ENCODE results near the gene ATP11A. TPM values are rescaled to one million over a fixed set of nuclear protein-coding genes. Genes with fewer than 3 reads are reported as not detected.

Gene ATP11A
- total and polyA plus RNA-seq, 8 donors = 9.3 to 51.0 (median 30.5) TPM

GRCh38 chr13:112868308-112868707 lies 178.5 kb downstream of the ATP11A start:
- Histone ChIP-seq H3K9me3 (no peaks in the 10 kb centered on the region), H3K36me3 (peaks cover 0 to 7% (median 0%) of the 10 kb centered on the region in 3 donors), H3K4me1 (no peaks in the 10 kb centered on the region), H3K27me3 (no peaks in the 10 kb centered on the region), H3K27ac (no peak overlapping the region), H3K4me3 (no peak overlapping the region)
- FAIRE-seq (no peak), ATAC-seq (no peak), DNase-seq (no peak)
- WGBS, 2 donors = 89 to 91% methylated on average over 5 of the region's 5 CpGs
- TF ChIP-seq CTCF (IDR thresholded peaks at IDR 0.05) = no peak
- intact Hi-C loops (cut with DNase I) = no loop called here

- Histone ChIP-seq H3K9me3 (no peaks in the 10 kb centered on the region), H3K36me3 (peaks cover 0 to 7% (median 0%) of the 10 kb centered on the region in 3 donors), H3K27ac (no peak overlapping the region), H3K27me3 (no peaks in the 10 kb centered on the region), H3K4me3 (no peak overlapping the region), H3K4me1 (no peaks in the 10 kb centered on the region)
- 84 to 88% methylated on average over 15 of the region's 15 CpGs for WGBS, 2 donors
- FAIRE-seq = no peak
- intact Hi-C loops (cut with DNase I) = loop anchor here in 2 of 3 donors (5.0 to 10.0 kb wide), 2 partner anchors 235 to 242 kb away; no protein-coding TSS in a partner anchor
- no peak for TF ChIP-seq CTCF (IDR thresholded peaks at IDR 0.05)
- ATAC-seq = no peak
- DNase-seq = no peak
Observed at GRCh38 chr13:112869202-112870050, 179.6 kb downstream of the ATP11A start.

GRCh38 chr13:112870051-112870331 lies 180.2 kb downstream of the ATP11A start:
- no peak for ATAC-seq
- peaks cover 0 to 7% (median 0%) of the 10 kb centered on the region in 3 donors for H3K36me3 ChIP-seq

GRCh38 chr13:112870737-112871287 lies 181.0 kb downstream of the ATP11A start:
- H3K9me3 ChIP-seq = no peaks in the 10 kb centered on the region
- DNase-seq = no peak
- H3K4me3 ChIP-seq = no peak overlapping the region
- TF ChIP-seq CTCF (IDR thresholded peaks at IDR 0.05) = no peak
- no peak for FAIRE-seq
- 87 to 91% methylated on average over 28 of the region's 28 CpGs for WGBS, 2 donors
- ATAC-seq = no peak
- intact Hi-C loops (cut with DNase I) = loop anchor here in 2 of 3 donors (5.0 to 10.0 kb wide), 2 partner anchors 236 to 244 kb away; no protein-coding TSS in a partner anchor
- no peaks in the 10 kb centered on the region for H3K27me3 ChIP-seq
- H3K4me1 ChIP-seq = no peaks in the 10 kb centered on the region
- H3K36me3 ChIP-seq = peaks cover 0 to 7% (median 0%) of the 10 kb centered on the region in 3 donors
- H3K27ac ChIP-seq = no peak overlapping the region

More at GRCh38 chr13:112870051-112870331, 180.2 kb downstream of the ATP11A start:
- Histone ChIP-seq H3K27me3 (no peaks in the 10 kb centered on the region), H3K4me1 (no peaks in the 10 kb centered on the region), H3K27ac (no peak overlapping the region), H3K9me3 (no peaks in the 10 kb centered on the region), H3K4me3 (no peak overlapping the region)
- TF ChIP-seq CTCF (IDR thresholded peaks at IDR 0.05) = no peak
- DNase-seq (no peak), FAIRE-seq (no peak)
- intact Hi-C loops (cut with DNase I) = loop anchor here in 2 of 3 donors (5.0 to 10.0 kb wide), 2 partner anchors 235 to 243 kb away; no protein-coding TSS in a partner anchor
- WGBS, 2 donors = 84 to 88% methylated on average over 2 of the region's 2 CpGs

Data from pancreas (tissue), 10 donors.